ENCODE measurements around the gene TMEM131L.
"Not testable (repeated sequence)": the region's sequence is repeated elsewhere in the genome, so short reads cannot be mapped to it uniquely, and the experiment has no call there.

Gene TMEM131L

GRCh38 chr4:153591441-153591840 lies 125.3 kb downstream of the TMEM131L start:
- no peak for FAIRE-seq

GRCh38 chr4:153592064-153592463 lies 125.9 kb downstream of the TMEM131L start:
- FAIRE-seq = no peak

GRCh38 chr4:153593161-153593560 lies 127.0 kb downstream of the TMEM131L start:
- no peak for FAIRE-seq

- FAIRE-seq = no peak
These were observed 128.1 kb downstream of the TMEM131L start for GRCh38 chr4:153594210-153594609.

- no peak for FAIRE-seq
These were observed 129.9 kb downstream of the TMEM131L start for GRCh38 chr4:153595894-153596601.

GRCh38 chr4:153602758-153603157 lies 136.6 kb downstream of the TMEM131L start:
- no peak for FAIRE-seq

- FAIRE-seq = no peak
These were observed 137.1 kb downstream of the TMEM131L start for GRCh38 chr4:153603258-153603657.

GRCh38 chr4:153603835-153604234 lies 137.7 kb downstream of the TMEM131L start:
- FAIRE-seq = no peak

- not testable (repeated sequence) for FAIRE-seq
These were observed 142.9 kb downstream of the TMEM131L start for GRCh38 chr4:153609070-153609469.

GRCh38 chr4:153610623-153611376 lies 144.6 kb downstream of the TMEM131L start:
- FAIRE-seq = no peak

- no peak for FAIRE-seq
These were observed 145.5 kb downstream of the TMEM131L start for GRCh38 chr4:153611679-153612078.

- FAIRE-seq = no peak
These were observed 146.7 kb downstream of the TMEM131L start for GRCh38 chr4:153612878-153613277.

GRCh38 chr4:153616006-153616555 lies 149.9 kb downstream of the TMEM131L start:
- FAIRE-seq = no peak

GRCh38 chr4:153618833-153619232 lies 152.7 kb downstream of the TMEM131L start:
- no peak for FAIRE-seq

- no peak for FAIRE-seq
These were observed 153.7 kb downstream of the TMEM131L start for GRCh38 chr4:153619811-153620210.

- FAIRE-seq = no peak
These were observed 154.2 kb downstream of the TMEM131L start for GRCh38 chr4:153620352-153620751.

- no peak for FAIRE-seq
These were observed 155.9 kb downstream of the TMEM131L start for GRCh38 chr4:153622093-153622492.

GRCh38 chr4:153622778-153623240 lies 156.6 kb downstream of the TMEM131L start:
- FAIRE-seq = no peak

- no peak for FAIRE-seq
These were observed 157.3 kb downstream of the TMEM131L start for GRCh38 chr4:153623491-153623890.

- no peak for FAIRE-seq
These were observed 162.7 kb downstream of the TMEM131L start for GRCh38 chr4:153628796-153629315.

GRCh38 chr4:153629776-153630175 lies 163.6 kb downstream of the TMEM131L start:
- FAIRE-seq = no peak

GRCh38 chr4:153634738-153635353 lies 168.7 kb downstream of the TMEM131L start:
- no peak for FAIRE-seq

- no peak for FAIRE-seq
These were observed 169.7 kb downstream of the TMEM131L start for GRCh38 chr4:153635846-153636245.
